AG09319 (cell line): ENCODE measurements around the gene HAS3.

Experiments used
- DNase-seq: peaks from one replicate; pipeline ENCODE4 v3.0.0-alpha.2; 2010; ENCODE audit warnings: low read depth; ENCODE audit errors: extremely low read depth
- TF ChIP-seq, protein P1 (sequence below): IDR thresholded peaks from 2 replicates; pipeline ENCODE4 v1.5.1; 2011; ENCODE audit warnings: low read depth, mild to moderate bottlenecking, inconsistent platforms, low read length, moderate library complexity

HAS3 gene

DNA sequence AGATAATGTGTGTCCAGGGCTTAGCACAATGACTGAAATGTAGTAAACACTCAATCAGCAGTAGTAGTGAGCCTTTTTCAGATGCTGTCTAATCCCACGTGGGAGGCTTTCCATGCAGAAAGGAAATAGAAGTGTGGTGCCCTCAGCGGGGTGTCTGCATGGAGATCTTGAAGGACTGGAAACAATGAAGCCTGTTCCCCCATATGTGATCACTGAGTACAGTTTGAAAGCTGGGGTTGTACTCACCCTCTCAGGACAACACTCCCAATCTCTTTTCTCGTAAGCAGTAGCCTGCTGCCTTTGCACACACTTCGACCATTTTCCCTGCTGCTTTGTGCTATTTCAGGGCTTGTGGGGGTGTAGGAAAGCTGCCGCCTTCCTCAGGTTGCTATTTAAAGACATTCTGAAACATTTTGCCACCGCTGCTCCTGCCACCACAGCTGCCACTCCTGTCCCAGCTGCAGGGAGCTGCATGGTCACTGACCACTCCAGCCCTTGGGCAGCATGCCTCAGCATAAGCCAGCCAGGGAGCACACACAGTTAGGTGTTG lies 40.6 kb upstream of the HAS3 start:
- DNase-seq = no peak
- TF ChIP-seq, protein P1, sequence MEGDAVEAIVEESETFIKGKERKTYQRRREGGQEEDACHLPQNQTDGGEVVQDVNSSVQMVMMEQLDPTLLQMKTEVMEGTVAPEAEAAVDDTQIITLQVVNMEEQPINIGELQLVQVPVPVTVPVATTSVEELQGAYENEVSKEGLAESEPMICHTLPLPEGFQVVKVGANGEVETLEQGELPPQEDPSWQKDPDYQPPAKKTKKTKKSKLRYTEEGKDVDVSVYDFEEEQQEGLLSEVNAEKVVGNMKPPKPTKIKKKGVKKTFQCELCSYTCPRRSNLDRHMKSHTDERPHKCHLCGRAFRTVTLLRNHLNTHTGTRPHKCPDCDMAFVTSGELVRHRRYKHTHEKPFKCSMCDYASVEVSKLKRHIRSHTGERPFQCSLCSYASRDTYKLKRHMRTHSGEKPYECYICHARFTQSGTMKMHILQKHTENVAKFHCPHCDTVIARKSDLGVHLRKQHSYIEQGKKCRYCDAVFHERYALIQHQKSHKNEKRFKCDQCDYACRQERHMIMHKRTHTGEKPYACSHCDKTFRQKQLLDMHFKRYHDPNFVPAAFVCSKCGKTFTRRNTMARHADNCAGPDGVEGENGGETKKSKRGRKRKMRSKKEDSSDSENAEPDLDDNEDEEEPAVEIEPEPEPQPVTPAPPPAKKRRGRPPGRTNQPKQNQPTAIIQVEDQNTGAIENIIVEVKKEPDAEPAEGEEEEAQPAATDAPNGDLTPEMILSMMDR = no peak

DNA sequence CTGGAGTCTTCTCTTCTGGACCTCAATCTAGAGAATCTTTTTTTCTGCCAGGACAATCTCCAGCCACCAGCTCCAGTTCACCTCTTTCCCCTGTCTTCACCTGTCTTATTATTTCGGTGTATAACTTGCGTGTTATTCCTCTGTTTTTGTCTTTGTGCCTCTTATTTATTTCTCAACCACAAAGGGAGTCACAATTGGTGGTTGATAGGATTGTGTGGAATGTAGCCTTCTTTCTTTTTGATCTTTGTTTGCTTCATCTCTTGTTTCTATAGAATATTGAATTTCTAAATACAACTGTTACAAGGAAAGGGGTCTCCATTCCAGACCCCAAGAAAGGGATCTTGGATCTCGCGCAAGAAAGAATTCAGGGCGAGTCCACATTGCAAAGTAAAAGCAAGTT lies 35.9 kb upstream of the HAS3 start:
- no peak for DNase-seq
- TF ChIP-seq, protein P1 = no peak

DNA sequence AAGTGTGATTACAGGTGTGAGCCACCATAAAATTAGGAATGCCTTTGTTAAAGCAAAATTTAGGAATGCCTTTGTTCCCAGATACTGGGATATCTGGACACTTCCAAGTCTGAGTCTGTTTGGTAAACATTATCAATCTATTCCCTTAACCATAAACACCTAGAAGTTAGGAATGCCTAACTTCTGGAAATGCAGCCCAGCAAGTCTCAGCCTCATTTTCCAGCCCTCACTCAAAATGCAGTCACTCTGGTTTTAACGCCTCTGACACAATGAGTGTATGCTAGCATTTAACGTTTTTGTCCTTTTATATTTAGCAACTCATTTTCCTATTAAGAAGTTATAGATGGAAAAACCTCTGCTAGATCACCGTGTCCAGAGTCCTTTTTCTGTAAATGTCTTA lies 34.4 kb upstream of the HAS3 start:
- TF ChIP-seq, protein P1 = no peak
- DNase-seq = no peak

DNA sequence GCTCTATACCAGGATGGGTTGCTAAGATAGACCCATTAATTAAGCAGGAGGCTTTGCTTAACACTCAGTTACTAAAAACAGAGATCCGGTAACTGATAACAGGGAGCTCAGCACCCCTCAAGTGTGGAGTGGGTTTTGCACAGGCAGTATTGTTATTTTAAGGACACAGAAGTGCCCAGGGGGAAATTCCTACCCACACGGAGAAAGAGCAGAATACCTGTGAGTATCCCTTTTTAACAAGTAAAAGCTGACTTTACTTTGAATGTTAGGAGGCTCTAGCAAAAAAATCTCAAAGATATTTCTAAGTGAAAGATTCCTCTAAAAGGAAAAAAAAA lies 32.8 kb upstream of the HAS3 start:
- TF ChIP-seq, protein P1 = no peak
- no peak for DNase-seq

DNA sequence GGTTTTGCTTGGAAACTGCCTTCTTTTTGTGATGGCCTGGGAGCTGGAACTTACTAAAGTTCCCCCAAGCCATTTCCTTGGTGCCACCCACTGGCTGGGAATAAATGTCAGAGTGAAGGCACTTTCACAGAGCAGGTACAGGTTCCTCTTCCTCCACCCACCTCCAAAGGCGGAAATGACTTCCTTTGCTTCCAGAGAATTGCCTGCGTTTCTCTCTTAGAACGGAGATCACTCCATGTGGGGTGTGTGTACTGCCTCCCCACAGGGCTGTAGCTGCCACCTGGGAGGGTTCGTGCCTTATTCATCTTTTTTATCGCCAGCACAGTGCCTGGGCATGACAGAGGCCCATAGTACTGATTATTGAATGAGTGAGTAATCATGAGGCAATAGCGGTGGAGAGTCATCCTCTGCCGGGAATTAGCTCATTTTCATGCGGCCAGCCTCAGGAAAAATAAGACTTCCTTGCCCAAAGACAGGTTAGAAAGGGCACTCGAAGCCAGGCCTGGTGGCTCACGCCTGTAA lies 32.2 kb upstream of the HAS3 start:
- TF ChIP-seq, protein P1 = no peak
- peak; percentile 25 for DNase-seq

DNA sequence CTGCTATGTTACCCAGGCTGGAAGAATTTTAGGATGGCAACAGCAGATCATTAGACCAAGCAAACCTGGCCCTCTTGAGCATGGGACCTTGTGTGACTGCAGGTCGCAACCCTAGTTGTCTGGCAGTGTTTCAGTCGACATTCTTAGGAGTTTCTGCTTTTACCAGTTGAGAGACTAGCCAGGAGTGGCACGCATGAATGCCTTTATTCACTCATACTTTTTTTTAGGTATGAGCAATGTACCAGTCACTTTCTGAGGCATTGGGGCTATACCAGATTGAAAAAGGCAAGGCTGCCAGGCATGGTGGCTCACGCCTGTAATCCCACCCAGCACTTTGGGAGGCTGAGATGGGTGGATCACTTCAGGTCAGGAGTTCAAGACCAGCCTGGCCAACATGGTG lies 28.2 kb upstream of the HAS3 start:
- DNase-seq = peak; percentile 12
- TF ChIP-seq, protein P1 = no peak

DNA sequence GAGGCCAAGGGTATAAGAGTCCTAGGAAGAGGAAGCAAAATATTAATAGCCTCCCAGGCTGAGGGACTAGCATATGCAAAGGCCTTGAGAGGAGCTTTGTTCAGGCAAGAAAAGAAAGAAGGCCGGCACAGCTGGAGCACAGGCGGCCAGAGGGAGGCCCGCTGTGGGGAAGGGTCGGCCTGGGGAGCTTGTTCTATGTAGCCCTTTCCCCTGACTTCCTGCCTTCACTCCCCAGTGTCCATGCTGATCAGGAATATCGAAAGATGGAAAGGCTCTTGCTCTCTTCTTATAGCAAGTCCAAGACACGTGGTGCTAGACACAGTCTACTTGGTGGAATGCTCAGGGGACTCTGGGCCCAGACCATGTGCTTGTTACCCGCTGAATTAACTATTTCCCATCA lies 27.4 kb upstream of the HAS3 start:
- DNase-seq = no peak
- TF ChIP-seq, protein P1 = no peak
